ENCODE data around the gene CUL1.

Gene CUL1

DNA sequence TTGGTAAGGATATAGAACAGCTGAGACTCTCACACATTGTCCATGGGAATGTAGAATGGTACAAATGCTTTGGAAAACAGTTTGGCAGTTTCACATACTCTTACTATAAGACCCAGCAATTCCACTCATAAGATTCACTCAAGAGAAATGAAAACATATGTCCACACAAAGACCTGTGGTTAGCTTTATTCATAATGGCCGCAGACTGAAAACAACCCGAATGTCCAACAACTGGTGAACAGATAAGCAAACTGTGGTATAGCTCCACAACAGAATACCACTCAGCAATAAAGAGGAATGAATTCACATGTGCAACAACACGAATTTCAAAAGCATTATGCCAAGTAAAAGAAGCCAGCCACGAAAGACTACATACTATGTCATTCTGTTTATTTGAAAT lies 33.5 kb upstream of the CUL1 start:
- no peak for DNase-seq (ENCODE audit: low read depth)
- TF ChIP-seq, protein P1, sequence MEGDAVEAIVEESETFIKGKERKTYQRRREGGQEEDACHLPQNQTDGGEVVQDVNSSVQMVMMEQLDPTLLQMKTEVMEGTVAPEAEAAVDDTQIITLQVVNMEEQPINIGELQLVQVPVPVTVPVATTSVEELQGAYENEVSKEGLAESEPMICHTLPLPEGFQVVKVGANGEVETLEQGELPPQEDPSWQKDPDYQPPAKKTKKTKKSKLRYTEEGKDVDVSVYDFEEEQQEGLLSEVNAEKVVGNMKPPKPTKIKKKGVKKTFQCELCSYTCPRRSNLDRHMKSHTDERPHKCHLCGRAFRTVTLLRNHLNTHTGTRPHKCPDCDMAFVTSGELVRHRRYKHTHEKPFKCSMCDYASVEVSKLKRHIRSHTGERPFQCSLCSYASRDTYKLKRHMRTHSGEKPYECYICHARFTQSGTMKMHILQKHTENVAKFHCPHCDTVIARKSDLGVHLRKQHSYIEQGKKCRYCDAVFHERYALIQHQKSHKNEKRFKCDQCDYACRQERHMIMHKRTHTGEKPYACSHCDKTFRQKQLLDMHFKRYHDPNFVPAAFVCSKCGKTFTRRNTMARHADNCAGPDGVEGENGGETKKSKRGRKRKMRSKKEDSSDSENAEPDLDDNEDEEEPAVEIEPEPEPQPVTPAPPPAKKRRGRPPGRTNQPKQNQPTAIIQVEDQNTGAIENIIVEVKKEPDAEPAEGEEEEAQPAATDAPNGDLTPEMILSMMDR (IDR thresholded peaks at IDR 0.05; ENCODE audit: insufficient read depth, low read depth, low read length, missing control alignments) = no peak

DNA sequence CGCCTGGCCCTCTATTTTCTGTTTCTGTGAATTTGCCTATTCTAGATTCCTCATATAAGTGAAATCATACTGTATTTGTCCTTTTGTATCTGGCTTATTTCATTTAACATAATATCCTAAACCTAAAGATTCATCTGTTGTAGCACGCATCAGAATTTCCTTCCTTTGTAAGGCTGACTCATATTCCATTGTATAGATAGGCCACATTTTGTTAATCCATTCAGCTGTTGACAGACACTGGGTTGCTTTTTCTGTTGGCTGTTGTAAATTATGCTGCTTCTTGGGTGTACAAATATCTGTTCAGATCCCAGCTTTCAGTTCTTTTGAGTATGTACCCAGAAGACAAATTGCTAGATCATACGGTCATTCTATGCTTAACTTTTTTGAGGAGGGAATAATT lies 28.8 kb upstream of the CUL1 start:
- peak; percentile 38 for DNase-seq (ENCODE audit: low read depth)
- H3K4me3 ChIP-seq (ENCODE audit: low read length) = no peak overlapping the region
- TF ChIP-seq, protein P1 (IDR thresholded peaks at IDR 0.05; ENCODE audit: insufficient read depth, low read depth, low read length, missing control alignments) = no peak

More for the DNA sequence above, 33.5 kb upstream of the CUL1 start:
- no peak overlapping the region for H3K4me3 ChIP-seq (ENCODE audit: low read length)

DNA sequence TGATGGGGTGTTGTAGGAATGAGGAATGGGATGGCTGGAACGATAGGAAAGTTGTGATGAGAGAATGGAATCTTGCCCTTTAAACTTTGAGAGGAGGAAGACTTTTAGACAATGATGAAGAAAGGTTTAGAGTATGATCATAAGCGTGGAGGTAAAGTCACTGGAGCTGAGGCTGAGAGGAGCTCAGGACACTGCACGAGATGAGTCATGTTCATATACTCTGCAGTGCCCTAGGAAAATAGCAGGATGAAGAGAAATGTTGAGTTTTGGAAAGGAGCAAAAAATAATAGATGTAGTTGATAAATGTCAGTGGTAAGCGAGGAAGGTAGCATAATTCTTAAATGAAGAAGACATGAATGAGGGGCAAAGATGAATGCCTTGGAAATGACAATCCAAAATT lies 28.3 kb upstream of the CUL1 start:
- TF ChIP-seq, protein P1 (IDR thresholded peaks at IDR 0.05; ENCODE audit: insufficient read depth, low read depth, low read length, missing control alignments) = no peak
- no peak overlapping the region for H3K4me3 ChIP-seq (ENCODE audit: low read length)
- DNase-seq (ENCODE audit: low read depth) = no peak

DNA sequence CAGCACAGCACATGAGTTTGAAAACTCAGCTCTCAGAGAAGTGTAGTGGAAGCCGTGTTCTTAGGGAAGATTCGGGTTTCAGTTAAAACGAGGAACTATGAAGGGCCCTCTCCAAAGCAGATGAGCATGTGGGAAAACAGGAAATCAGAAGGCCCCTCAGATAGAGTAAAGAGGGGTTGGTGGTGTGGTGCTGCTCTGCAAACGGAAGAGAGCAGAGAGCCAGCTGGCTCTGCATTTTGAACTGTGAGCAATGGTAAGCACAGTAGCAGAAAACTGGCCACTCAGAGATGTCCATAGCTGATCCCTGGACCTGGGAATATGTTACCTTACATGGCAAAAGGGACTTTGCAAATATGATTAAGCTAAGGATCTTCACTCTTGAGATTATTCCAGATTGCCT lies 27.9 kb upstream of the CUL1 start:
- DNase-seq (ENCODE audit: low read depth) = no peak
- TF ChIP-seq, protein P1 (IDR thresholded peaks at IDR 0.05; ENCODE audit: insufficient read depth, low read depth, low read length, missing control alignments) = no peak
- no peak overlapping the region for H3K4me3 ChIP-seq (ENCODE audit: low read length)

DNA sequence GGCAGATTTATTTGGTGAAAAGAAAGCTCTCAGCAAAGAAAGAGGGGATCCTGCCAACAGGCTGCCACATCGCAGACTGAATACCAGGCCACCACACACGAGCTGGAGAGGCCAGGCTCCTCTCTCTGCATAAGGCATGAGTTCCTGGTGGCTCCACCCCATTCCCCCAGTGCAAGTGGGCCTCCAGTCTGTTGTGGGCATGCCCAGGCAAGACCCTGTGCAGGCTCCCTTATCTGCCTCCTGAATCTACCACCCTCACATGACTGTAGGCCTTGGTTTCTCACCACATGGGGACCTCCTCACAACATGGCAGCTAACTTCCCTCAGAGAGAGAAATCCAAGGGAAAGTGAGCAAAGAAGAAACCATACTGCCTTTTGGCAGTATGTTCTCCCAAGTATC lies 26.7 kb upstream of the CUL1 start:
- no peak overlapping the region for H3K4me3 ChIP-seq (ENCODE audit: low read length)
- TF ChIP-seq, protein P1 (IDR thresholded peaks at IDR 0.05; ENCODE audit: insufficient read depth, low read depth, low read length, missing control alignments) = no peak
- DNase-seq (ENCODE audit: low read depth) = peak; percentile 9

DNA sequence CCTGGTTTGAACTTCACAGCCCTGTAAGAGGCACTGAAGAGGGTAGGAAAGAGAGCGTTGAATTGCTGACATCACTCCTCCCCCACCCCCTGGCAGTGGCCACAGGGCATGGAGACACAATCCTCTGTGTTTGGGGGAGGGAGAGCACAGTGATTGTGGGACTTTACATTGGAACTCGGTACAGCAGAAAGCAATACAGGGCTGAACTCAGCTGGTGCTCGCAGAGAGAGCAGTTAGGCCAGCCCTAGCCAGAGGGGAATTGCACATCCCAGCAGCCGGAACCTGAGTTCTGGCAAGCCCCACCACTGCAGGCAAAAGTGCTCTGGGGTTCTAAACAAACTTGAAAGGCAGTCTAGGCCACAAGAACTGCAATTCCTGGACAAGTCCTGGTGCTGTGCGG lies 24.0 kb upstream of the CUL1 start:
- DNase-seq (ENCODE audit: low read depth) = no peak
- TF ChIP-seq, protein P1 (IDR thresholded peaks at IDR 0.05; ENCODE audit: insufficient read depth, low read depth, low read length, missing control alignments) = no peak
- no peak overlapping the region for H3K4me3 ChIP-seq (ENCODE audit: low read length)

DNA sequence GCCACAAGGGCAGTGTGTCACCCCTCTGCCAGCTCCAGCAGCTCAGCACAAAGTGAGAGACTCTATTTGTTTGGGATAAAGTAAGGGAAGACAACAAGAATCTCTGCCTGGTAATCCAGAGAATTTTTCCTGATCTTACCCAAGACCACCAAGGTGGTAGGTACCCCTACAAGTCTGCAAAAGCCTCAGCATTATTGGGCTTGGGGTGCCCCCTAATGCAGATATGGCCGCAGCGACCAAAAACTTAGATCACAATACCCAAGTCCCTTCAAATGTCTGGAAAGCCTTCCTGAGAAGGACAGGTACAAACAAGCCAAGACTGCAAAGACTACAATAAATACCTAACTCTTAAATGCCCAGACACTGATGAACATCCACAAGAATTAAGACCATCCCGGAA lies 22.4 kb upstream of the CUL1 start:
- TF ChIP-seq, protein P1 (IDR thresholded peaks at IDR 0.05; ENCODE audit: insufficient read depth, low read depth, low read length, missing control alignments) = no peak
- no peak for DNase-seq (ENCODE audit: low read depth)
- no peak overlapping the region for H3K4me3 ChIP-seq (ENCODE audit: low read length)
